ENCODE results near the gene ZCCHC4.

Gene ZCCHC4

DNA sequence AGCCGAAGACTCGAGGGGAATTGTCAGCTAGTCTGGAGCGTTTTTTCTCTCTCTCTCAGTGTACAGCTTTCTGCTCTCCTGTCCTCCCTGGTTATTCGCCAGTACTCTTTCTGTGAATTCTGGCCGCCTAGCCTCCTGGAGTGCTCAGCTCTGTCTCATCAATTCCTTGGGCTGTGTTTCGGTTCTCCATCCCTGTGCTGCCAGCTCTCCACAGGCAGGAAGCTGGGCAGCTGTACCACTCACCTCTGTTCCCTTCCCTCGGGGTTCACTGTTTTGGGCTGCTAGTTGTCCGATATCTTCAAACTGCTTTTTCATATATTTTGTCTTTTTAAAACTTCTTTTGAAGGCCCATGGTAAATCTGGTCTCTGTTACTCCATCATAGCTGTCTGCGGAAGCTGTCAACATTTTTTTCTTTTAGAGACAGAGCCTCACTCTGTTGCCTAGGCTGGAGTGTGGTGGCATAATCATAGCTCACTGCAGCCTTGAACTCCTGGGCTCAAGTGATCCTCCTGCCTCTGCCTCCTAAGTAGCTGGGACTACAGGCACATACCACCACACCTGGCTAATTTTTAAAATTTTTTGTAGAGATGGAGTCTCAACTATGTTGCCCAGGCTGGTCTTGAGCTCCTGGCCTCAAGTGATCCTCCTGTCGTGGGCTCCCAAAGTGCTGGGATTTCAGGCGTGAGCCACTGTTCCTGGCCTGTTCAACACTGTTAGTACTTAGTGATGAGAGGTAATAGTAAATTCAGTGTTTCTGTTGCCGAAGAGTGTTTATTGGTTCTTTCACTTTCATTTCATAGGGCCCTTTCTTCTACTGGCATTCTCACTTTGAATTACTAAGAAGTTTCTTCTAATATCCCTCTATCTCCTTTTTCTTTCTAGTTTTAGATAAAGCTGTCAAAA is 18.6 kb downstream of the ZCCHC4 start:
- no peak overlapping the region for H3K9ac ChIP-seq (ENCODE audit: insufficient read length)
- TF ChIP-seq EZH2 (IDR thresholded peaks at IDR 0.05) (no peak), POLR2AphosphoS5 (IDR thresholded peaks at IDR 0.05; ENCODE audit: borderline replicate concordance, low read depth, low read length) (no peak), FOXP2 (optimal IDR thresholded peaks at IDR 0.05; ENCODE audit: control extremely low read depth, extremely low read length, insufficient read depth) (no peak)

DNA sequence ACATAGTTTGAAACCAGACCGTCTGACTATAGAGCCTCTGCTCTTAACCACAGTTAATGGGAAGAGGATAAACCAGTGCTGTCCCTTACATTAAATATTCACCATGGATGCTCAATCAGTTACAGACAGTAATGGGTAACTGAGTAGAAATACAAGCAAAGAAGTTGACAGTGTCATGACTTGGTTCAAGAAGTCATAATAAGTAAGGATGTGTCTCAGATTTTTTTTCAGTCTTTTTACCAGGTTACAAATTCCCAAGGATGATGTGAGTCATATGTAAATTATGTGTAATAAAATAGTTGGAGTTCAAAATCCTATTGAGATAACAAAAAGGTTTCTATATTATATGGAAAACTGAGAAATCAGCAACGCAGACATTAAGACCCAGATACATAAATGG is 31.1 kb downstream of the ZCCHC4 start:
- Histone ChIP-seq H3K9ac (ENCODE audit: insufficient read length) (no peak overlapping the region), H3K36me3 (ENCODE audit: insufficient read depth, low read length) (no peaks in the 10 kb centered on the region; the same call in 1 of the 2 replicates), H3K9me3 (ENCODE audit: low read depth, low read length) (no peaks in the 10 kb centered on the region), H3K27ac (no peak overlapping the region), H3K4me3 (no peak overlapping the region)
- no peak for TF ChIP-seq EZH2 (IDR thresholded peaks at IDR 0.05)
- TF ChIP-seq FOXP2 (optimal IDR thresholded peaks at IDR 0.05; ENCODE audit: control extremely low read depth, extremely low read length, insufficient read depth): no peak
- TF ChIP-seq POLR2AphosphoS5 (IDR thresholded peaks at IDR 0.05; ENCODE audit: borderline replicate concordance, low read depth, low read length): no peak
- no peak for DNase-seq (ENCODE audit: low read depth, low spot score)

More for the DNA sequence above, 18.6 kb downstream of the ZCCHC4 start:
- Histone ChIP-seq H3K36me3 (ENCODE audit: insufficient read depth, low read length) (no peaks in the 10 kb centered on the region), H3K9me3 (ENCODE audit: low read depth, low read length) (no peaks in the 10 kb centered on the region), H3K27ac (no peak overlapping the region), H3K4me3 (no peak overlapping the region)
- DNase-seq (ENCODE audit: low read depth, low spot score): no peak

DNA sequence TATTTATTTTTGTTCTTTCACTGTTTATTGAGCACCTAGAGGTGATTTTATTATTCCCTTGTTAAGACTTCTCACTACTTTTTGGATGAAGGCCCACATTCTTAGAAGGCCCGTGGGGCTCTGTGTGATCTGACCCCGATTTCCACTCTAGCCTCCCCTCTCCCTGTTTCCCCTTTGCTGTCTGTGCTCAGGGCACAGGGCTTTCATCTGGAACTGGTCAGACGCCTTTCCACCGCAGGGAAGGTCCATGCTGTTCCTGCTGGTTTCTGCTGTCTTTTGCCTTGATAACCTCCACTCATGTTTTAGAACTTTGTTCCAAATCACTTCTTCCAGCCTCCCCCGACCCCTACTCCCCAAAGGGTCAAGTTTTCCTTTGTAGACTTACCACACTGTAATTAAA is 33.2 kb downstream of the ZCCHC4 start:
- Histone ChIP-seq H3K27ac (no peak overlapping the region), H3K36me3 (ENCODE audit: insufficient read depth, low read length) (no peaks in the 10 kb centered on the region; the same call in 1 of the 2 replicates), H3K4me3 (no peak overlapping the region), H3K9me3 (ENCODE audit: low read depth, low read length) (no peaks in the 10 kb centered on the region), H3K9ac (ENCODE audit: insufficient read length) (no peak overlapping the region)
- no peak for DNase-seq (ENCODE audit: low read depth, low spot score)
- TF ChIP-seq POLR2AphosphoS5 (IDR thresholded peaks at IDR 0.05; ENCODE audit: borderline replicate concordance, low read depth, low read length) (no peak), FOXP2 (optimal IDR thresholded peaks at IDR 0.05; ENCODE audit: control extremely low read depth, extremely low read length, insufficient read depth) (no peak), EZH2 (IDR thresholded peaks at IDR 0.05) (no peak)

DNA sequence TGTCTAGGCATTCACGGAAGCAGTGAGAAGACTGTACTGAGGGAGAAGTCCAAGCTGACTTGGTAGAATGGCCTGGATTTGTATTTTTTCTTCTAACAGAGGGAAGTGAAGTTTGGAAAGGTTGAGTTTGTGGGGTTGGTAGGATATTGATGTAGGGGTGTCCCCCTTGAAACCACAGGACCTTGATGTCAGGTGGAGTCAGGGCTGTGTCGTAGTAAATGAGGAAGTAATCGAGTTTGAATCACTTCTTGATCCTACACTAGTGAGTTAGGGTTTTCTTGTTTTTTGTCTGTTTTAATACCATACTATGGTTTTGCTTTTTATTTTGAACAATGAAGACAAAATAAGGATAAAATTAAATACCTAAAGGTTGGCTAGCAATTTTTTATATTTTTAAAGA is 34.3 kb downstream of the ZCCHC4 start:
- H3K9me3 ChIP-seq (ENCODE audit: low read depth, low read length): no peaks in the 10 kb centered on the region
- H3K4me3 ChIP-seq: no peak overlapping the region
- TF ChIP-seq POLR2AphosphoS5 (IDR thresholded peaks at IDR 0.05; ENCODE audit: borderline replicate concordance, low read depth, low read length) (no peak), EZH2 (IDR thresholded peaks at IDR 0.05) (no peak), FOXP2 (optimal IDR thresholded peaks at IDR 0.05; ENCODE audit: control extremely low read depth, extremely low read length, insufficient read depth) (no peak)
- H3K27ac ChIP-seq: no peak overlapping the region
- H3K36me3 ChIP-seq (ENCODE audit: insufficient read depth, low read length): no peaks in the 10 kb centered on the region
- DNase-seq (ENCODE audit: low read depth, low spot score): no peak
- H3K9ac ChIP-seq (ENCODE audit: insufficient read length): no peak overlapping the region

DNA sequence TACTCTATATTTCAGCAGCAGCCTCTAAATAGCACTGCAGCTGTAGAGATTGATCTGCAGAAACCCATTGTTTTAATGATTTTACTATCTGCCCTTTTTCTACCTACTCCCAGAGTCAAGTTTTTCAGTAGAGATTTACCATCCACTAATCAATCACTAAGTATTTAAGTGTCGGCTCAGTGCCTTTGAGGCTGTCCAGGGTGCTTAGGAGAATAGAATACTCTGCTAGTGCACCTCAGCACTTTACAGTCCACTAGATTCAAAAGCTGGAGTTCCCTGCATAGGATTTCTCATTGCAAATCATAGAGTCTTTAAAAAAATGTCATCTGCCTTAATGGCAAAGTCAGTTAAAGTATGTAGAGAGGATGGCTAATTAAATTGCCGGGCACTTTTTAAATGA is 34.9 kb downstream of the ZCCHC4 start:
- H3K27ac ChIP-seq: no peak overlapping the region
- no peak overlapping the region for H3K9ac ChIP-seq (ENCODE audit: insufficient read length)
- no peaks in the 10 kb centered on the region for H3K36me3 ChIP-seq (ENCODE audit: insufficient read depth, low read length)
- no peak overlapping the region for H3K4me3 ChIP-seq
- no peak for DNase-seq (ENCODE audit: low read depth, low spot score)
- no peaks in the 10 kb centered on the region for H3K9me3 ChIP-seq (ENCODE audit: low read depth, low read length)
- TF ChIP-seq POLR2AphosphoS5 (IDR thresholded peaks at IDR 0.05; ENCODE audit: borderline replicate concordance, low read depth, low read length): no peak
- no peak for TF ChIP-seq FOXP2 (optimal IDR thresholded peaks at IDR 0.05; ENCODE audit: control extremely low read depth, extremely low read length, insufficient read depth)
- TF ChIP-seq EZH2 (IDR thresholded peaks at IDR 0.05): no peak

DNA sequence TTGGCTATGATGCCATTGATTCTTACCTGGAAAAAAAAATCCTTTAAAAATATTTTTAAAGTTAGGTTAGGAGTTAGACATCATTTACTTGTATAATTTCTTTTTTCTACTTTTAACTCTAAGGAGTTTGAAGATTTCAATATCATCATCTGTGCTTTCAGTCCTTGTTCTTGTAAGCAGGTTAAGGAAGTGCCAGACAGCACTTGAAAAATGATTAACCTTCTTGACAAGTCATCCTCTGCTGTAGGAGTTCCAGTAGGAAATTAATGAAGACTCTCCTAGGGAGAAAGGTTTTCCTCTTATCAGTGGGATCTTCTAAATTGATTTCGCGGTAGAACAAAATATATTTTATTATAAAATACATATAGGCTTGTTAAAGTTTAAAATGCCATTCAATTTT is 35.4 kb downstream of the ZCCHC4 start:
- Histone ChIP-seq H3K9ac (ENCODE audit: insufficient read length) (no peak overlapping the region), H3K4me3 (no peak overlapping the region), H3K9me3 (ENCODE audit: low read depth, low read length) (no peaks in the 10 kb centered on the region), H3K27ac (no peak overlapping the region), H3K36me3 (ENCODE audit: insufficient read depth, low read length) (no peaks in the 10 kb centered on the region)
- DNase-seq (ENCODE audit: low read depth, low spot score): no peak
- no peak for TF ChIP-seq FOXP2 (optimal IDR thresholded peaks at IDR 0.05; ENCODE audit: control extremely low read depth, extremely low read length, insufficient read depth)
- TF ChIP-seq EZH2 (IDR thresholded peaks at IDR 0.05): no peak
- no peak for TF ChIP-seq POLR2AphosphoS5 (IDR thresholded peaks at IDR 0.05; ENCODE audit: borderline replicate concordance, low read depth, low read length)

DNA sequence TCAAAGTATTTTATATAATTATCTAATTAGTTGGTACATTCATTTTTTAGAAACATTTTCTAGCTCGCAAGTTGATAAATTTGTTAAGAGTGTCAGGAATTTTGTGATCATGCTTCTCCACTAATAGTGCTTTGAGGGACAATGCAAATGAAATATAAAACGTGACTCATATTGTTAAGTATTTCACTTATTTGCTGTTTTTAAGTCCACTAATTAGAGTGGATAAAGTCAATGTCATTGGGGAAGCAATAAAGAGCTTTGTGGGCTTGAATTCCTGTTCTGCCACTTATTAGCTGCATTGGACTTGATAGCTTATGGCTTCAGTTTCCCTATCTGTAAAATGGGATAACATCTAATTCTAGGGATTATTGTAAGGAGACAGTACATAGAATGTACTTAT is 38.0 kb downstream of the ZCCHC4 start:
- Histone ChIP-seq H3K4me3 (no peak overlapping the region), H3K9me3 (ENCODE audit: low read depth, low read length) (no peaks in the 10 kb centered on the region), H3K27ac (no peak overlapping the region), H3K36me3 (ENCODE audit: insufficient read depth, low read length) (no peaks in the 10 kb centered on the region), H3K9ac (ENCODE audit: insufficient read length) (no peak overlapping the region)
- TF ChIP-seq EZH2 (IDR thresholded peaks at IDR 0.05) (no peak), FOXP2 (optimal IDR thresholded peaks at IDR 0.05; ENCODE audit: control extremely low read depth, extremely low read length, insufficient read depth) (no peak), POLR2AphosphoS5 (IDR thresholded peaks at IDR 0.05; ENCODE audit: borderline replicate concordance, low read depth, low read length) (no peak)
- DNase-seq (ENCODE audit: low read depth, low spot score): no peak

DNA sequence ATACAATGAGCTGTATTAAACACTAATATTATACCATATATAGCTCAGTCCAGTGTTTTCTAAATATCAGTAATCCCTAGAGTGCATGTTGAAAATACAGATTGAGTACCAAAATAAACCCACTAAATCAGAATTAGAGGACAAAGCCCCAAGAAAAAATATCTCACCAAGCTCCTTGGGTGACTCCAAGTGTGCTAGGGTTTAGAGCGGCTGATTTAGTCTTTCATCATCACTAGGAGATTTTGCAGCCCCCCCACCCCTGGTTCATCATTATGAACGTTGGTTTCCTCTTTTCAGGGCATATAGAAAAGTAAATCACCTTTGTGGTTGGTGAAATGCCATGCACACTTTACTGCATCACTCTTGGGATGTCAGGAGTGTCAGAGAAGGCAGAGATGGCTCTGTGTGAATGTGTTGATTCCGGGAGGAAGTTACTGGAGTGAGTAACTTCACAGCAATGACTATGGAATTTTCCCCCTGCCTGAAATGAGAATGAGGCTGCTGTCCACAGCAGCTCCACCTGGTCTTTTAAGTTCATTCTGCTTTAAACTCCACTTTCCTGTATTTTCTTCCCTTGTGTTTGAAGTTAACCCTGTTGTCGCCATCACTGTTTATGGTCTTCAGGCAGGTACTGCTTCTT is 39.3 kb downstream of the ZCCHC4 start:
- Histone ChIP-seq H3K4me3 (no peak overlapping the region), H3K9me3 (ENCODE audit: low read depth, low read length) (no peaks in the 10 kb centered on the region), H3K27ac (no peak overlapping the region), H3K9ac (ENCODE audit: insufficient read length) (no peak overlapping the region), H3K36me3 (ENCODE audit: insufficient read depth, low read length) (no peaks in the 10 kb centered on the region)
- no peak for DNase-seq (ENCODE audit: low read depth, low spot score)
- TF ChIP-seq EZH2 (IDR thresholded peaks at IDR 0.05): no peak
- TF ChIP-seq FOXP2 (optimal IDR thresholded peaks at IDR 0.05; ENCODE audit: control extremely low read depth, extremely low read length, insufficient read depth): no peak
- no peak for TF ChIP-seq POLR2AphosphoS5 (IDR thresholded peaks at IDR 0.05; ENCODE audit: borderline replicate concordance, low read depth, low read length)

Measured in SK-N-MC (cell line).